ENCODE measurements around the gene LTC4S.
A peak's percentile ranks its signal among the peaks of the same experiment; 100 is the strongest.

The LTC4S gene

DNA sequence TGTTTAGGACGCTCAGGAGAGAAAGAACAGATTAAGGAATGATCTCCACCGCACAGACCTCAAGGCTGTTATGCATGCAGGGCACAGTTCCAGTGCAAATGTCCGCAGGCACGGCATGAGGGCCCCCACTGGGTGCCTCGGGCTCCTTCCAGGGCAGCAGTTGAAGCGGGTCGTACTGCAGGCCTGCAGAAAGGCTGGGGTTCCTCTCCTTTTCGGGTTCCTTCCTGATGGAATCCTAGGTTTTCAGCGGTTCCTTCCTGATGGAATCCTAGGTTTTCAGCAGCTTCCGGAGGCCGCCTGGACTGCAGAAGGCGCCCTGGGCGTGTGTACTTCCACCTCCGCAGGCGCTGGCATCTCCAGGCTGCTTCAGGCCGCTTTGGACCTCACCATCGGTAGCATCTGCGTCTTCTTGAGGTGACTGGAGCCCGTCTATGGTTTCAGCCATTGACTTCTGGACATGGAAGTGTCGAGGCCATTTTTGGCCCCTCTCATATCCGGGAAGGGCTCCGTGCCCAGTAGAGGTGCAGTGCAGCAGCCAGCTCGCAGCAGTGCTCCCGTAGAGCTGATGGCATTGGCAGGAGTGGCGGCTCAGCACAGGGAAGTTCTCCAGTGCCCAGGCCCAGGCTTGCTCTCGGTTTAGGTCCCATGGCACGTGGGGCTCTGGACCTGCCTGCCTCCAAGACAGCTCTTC lies 18.5 kb downstream of the LTC4S start:
- no peak for DNase-seq

GRCh38 chr5:179812997-179813607 lies 19.3 kb downstream of the LTC4S start:
- DNase-seq: no peak

DNA sequence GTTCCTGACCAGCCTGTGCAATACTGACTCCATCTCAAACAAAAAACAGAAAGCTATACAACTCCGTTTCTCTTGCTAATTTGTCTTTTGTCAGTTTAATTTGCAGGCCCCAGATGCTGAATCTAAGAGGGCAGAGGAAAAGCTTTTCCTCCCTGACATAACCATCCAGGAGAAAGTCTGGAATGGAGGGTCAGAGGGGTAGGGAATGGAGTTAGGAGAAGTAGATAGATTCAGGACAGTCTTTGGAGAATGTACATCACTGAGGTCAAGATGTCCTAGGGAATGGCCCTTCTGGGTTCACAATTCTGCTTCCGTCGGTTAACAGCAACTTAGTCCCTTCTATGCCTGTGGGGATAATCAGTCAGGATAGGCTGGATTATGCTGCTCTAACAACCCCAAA lies 20.3 kb downstream of the LTC4S start:
- no peak for DNase-seq

- DNase-seq: no peak
Observed at GRCh38 chr5:179815491-179816249, 21.9 kb downstream of the LTC4S start.

DNA sequence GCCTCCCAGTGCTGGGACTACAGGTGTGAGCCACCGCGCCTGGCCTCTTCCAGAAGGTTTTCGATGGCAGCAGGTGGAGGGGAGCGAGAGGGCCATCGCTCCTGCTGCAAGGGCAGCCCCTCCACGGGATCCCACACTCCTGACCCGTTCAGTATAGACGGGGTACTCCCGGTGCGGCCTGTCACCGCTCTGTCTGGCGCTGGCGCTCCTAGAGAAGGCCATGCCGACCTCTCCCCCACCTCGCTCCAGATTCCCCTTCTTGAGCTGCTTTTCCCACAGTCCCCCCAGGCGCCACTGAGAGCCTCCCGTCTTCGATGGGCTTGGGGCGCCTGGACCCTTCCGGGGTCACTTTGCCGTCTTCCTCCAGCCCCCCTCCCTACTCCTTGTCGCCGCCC lies 22.6 kb downstream of the LTC4S start:
- no peak for DNase-seq

DNA sequence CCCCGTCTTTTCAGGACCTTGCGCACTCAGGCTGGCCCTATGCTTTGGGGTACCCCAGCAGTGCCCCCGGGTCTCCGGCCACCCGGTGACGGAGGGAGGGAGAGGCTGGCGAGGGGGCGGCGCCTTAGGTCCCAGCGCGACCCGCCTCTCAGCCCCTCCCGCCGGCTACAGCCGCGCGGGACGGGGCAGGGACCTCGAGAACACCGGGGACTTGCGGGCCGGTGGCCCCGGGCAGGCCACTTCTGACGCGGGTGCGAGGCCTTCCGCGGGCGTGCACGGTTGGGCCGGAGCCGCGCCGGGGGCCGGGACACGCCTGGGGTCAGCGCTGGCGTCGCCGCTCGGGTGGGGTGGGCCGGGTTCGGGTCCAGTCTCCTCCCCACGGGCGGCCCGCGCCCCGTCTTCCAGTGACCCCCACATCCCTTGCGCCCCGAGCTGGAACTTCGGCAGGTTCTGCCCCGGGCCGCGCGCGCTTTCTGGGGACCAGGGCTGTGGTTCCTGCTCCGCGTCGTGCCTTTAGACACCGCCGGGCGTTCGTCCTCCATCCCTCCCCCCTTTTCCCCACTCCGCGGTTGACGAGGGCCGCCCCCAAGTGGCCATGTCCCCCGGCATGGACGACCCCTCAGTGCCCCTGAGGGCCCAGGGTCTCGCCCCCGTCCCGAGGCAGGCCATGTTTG lies 23.1 kb downstream of the LTC4S start:
- no peak for DNase-seq

GRCh38 chr5:179817470-179817840 lies 23.7 kb downstream of the LTC4S start:
- no peak for DNase-seq

DNA sequence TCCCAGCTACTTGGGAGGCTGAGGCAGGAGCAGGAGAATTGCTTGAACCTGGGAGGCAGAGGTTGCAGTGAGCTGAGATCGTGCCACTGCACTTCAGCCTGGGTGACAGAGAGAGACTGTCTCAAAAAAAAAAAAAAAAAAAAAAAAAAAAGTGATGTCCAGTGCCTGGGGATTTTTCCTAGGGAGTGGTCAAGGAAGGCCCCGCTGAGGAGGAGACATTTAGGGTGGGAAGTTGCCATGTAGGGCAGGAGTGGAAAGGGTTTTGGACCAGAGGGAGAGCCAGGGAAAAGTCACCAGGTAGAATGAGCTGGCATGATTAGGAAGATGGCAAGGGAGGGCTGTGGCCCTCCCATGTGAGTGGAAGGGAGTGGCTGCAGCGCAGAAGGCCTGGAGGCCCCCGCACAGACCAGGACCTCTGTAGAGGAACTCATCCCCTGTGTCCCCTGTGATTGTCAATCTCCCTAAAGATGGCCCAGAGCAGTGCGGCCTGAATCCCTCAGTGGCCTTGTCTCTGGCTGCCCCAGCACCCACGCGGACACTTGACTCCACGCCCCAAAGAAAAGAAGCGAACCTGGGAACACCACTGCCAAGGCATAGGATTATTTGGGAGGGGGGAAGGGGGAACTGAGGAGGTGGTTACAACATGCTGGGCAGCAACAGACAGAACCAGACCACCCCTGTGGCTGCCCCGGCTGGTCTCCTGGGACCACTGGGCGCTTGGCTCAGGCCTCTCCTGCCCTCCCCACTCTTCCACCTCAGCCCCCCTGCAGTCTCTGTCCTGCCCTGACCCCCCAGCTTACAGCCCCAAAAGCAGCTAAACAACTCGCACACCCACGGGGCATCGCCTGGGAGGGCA lies 24.3 kb downstream of the LTC4S start:
- DNase-seq: no peak

DNA sequence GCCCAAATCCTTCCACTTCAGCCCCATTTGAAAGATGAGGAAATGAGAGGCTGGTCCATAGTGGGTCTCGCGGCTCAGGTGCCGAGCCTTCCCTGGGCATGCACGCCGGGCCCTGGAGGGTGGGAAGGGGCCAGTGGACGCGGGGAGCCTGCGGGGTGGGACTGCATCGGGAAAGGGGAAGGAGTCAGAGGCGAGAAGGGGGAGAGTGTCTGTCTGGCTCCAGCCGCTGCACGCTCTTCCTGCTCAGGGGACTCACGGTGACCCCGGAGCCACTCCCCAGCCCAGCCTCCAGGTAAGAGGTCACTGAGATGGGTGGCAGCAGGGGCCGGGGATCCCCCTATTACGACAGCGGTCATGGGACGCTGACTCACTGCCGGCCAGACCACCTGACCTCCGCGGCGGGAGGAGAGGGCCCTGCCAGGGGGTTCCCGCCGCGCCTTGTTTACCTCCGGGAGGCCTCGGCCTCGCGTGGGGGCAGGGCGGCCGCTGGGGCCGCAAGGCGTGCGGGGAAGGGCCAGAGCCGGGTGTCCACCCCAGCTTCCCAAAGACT lies 25.0 kb downstream of the LTC4S start:
- DNase-seq: peak; percentile 87

DNA sequence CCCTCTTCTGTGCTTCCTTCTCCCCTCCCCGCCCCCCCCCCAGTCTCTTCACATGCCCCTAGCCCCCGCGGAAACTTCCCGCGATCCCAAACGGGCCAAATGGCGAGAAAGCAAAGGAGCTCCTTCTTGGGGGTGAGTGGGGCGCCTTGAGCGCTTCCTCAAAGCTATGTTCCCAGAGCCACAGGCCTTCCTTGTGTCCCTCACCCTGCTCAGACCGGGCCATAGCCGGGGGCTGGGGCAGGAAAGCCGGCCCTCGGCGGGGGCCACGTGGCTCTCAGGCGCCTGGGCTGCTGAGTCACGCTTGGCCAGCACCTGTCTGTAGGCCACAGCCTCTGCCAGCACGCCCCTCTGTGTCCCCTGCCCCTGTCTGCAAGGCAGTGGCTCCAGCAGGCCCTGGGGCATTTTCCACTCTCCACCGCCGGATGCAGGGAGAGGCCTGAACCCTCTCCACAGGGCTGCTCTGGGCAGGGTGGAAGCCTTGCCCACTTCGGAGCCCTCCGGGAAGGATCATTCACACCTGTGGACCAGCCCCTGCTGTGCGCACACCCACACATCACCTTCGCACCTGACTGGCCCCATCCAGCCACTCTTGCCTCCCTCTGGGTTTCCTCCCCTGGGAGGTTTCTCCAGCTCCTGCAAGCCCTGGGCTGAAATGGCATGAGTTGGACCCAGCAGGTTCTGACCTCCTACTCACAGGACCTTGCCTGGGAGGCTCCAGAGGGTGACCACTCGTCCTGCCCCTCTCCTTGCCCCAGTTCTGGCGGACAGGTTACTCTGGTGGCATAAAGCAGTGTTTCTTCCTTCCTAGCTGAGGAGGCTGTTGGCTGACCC lies 25.7 kb downstream of the LTC4S start:
- DNase-seq: no peak

DNA sequence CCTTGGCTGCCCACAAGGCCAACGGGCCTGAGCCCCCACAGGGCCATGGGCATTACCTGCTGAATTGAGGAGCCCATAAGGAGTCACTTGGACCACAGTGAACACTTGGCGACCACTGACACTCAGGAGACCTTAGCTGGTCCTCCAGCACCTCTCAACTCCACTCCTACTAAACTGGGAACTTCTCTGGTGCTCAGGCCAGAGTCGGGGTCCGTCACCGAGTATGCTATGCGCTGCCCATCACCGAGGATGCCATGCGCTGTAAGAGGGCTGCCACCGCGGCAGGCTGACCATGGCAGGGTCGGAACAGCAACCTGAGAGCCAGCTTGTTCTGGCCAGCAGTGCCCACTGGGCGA lies 26.3 kb downstream of the LTC4S start:
- no peak for DNase-seq

- peak; percentile 38 for DNase-seq
Observed at GRCh38 chr5:179820483-179821297, 26.9 kb downstream of the LTC4S start, which contains the start of gene SQSTM1. Gene SQSTM1 (plus strand): TSS chr5:179820905. CDS start chr5:179820937, 32 bp downstream.

- DNase-seq: peak; percentile 84
Observed at GRCh38 chr5:179821298-179822058, 27.7 kb downstream of the LTC4S start.

GRCh38 chr5:179822059-179822432 lies 28.3 kb downstream of the LTC4S start:
- DNase-seq: no peak

DNA sequence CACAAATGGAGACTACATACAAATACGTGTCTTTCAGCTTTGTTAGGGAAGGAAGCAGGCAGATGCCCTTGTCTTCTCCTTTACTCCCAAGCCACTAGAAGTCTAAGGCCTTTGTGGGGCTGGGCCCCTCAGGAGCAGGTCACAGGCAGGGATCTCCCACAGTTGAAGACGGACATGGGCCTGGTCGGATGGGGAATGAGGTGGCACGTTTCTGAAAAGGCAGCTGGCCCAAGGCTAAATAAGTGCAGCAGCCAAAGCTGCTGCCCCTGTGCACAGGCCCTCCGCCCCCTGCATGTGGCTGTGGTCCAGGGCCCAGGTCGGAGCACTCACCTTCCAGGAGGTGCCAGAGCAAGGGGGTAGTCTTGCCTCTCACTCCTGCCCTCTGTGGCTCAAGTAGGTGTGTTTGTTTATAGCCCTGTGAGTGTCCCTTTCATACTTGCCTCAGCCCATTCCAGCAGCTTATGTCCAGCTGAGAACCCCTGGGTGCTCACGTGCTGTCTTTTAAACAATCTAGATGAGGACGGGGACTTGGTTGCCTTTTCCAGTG lies 28.7 kb downstream of the LTC4S start:
- no peak for DNase-seq

- no peak for DNase-seq
Observed at GRCh38 chr5:179823937-179824744, 30.4 kb downstream of the LTC4S start.

- no peak for DNase-seq
Observed at GRCh38 chr5:179824745-179825112, 30.9 kb downstream of the LTC4S start.

DNA sequence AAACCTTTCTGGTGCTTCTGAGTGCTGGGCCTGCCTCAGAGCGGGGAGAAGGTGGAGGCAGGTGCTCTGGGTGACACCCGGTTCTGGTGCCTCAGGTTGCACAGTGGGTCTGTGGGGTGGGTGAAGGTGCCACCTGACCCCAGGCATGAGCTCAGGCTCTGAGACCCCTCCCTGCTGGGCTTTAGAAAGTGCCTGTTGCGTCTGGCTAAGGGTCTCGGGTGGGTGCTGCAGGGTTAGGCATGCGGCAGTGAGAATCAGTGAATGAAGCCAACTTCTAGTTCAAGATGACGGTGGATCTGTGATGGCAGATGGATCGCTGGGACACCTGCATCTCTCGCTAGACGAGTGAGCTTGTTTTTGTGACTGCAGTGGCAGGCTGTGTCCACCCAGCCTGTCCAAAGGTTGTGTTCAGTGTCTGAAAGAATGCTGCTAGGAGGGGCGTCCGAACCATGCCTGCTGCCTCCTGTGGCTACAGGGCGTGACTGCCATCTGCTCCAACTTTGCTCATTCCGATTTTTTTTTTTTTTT lies 31.9 kb downstream of the LTC4S start:
- DNase-seq: no peak
